Measurements from ENCODE around the gene SYNDIG1.

DNA sequence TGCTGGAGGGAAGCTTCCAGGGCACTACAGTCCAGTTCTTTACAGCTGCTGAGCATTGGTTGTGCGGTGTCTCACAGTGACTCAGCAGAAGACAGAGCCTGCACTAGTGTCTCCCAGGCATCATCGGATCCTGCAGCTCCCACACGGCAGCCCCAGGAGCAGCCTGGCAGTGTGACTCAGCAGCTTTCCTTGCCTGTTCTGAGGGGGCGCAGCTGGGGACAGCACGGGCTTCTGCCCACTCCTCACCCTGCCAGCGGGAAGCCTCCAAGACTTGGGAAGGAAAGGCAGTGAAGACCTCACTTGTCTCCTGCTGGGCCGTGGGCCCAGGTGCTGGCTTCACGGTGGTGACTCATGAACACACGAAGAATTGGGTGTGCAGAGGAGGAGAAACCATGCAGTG lies 165.4 kb downstream of the SYNDIG1 start:
- no peak for TF ChIP-seq POLR2AphosphoS5 (IDR thresholded peaks at IDR 0.05; ENCODE audit: borderline replicate concordance, low read depth, low read length)
- no peak for TF ChIP-seq EZH2 (IDR thresholded peaks at IDR 0.05)
